NT2/D1 (cell line): ENCODE measurements around the gene CSRP1.

Experiments used
- DNase-seq: peaks from one replicate; pipeline ENCODE4 v3.0.0-alpha.2; 2011; ENCODE audit warnings: low read depth, low spot score
- H3K27me3 ChIP-seq: 2 replicates; pipeline ENCODE4 v1.6.0; 2011; ENCODE audit warnings: mild to moderate bottlenecking; ENCODE audit not compliant: insufficient read length, insufficient read depth
- H3K36me3 ChIP-seq: 2 replicates; pipeline ENCODE4 v1.6.1; 2011; ENCODE audit warnings: mild to moderate bottlenecking, low read length, mixed read lengths; ENCODE audit not compliant: insufficient read depth, insufficient read length
- H3K4me1 ChIP-seq: 2 replicates; pipeline ENCODE4 v1.5.1; 2011; ENCODE audit not compliant: insufficient read depth, insufficient read length
- H3K4me3 ChIP-seq: 2 replicates; pipeline ENCODE4 v1.5.1; 2011; ENCODE audit warnings: low read depth; ENCODE audit not compliant: insufficient read length
- H3K9ac ChIP-seq: 2 replicates; pipeline ENCODE4 v1.6.0; 2011; ENCODE audit warnings: low read depth; ENCODE audit not compliant: insufficient read length
- H3K9me3 ChIP-seq: 2 replicates; pipeline ENCODE4 v1.5.1; 2011; ENCODE audit warnings: mild to moderate bottlenecking, low read length; ENCODE audit not compliant: insufficient read depth
- SUZ12 ChIP-seq: IDR thresholded peaks from 2 replicates; pipeline ENCODE4 v1.6.1; 2011; ENCODE audit not compliant: insufficient read length, insufficient read depth; ENCODE audit errors: extremely low read depth
- YY1 ChIP-seq: IDR thresholded peaks from 2 replicates; pipeline ENCODE4 v1.6.1; 2011; ENCODE audit not compliant: insufficient read length, insufficient read depth
- ZNF274 ChIP-seq: IDR thresholded peaks from 2 replicates; pipeline ENCODE4 v1.6.1; 2011; ENCODE audit warnings: mild to moderate bottlenecking, low read depth, low read length

Gene CSRP1

GRCh38 chr1:201469645-201470074, 37.3 kb downstream of the CSRP1 start:
- TF ChIP-seq YY1 (no peak), SUZ12 (no peak), ZNF274 (no peak)
- Histone ChIP-seq H3K4me3 (peak overlapping the region; percentile 60), H3K4me1 (peaks cover 20% of the 10 kb centered on the region), H3K9ac (peak overlapping the region; percentile 69), H3K9me3 (no peaks in the 10 kb centered on the region), H3K27me3 (peaks cover 38% of the 10 kb centered on the region), H3K36me3 (peaks cover 35% of the 10 kb centered on the region)
- DNase-seq: no peak

GRCh38 chr1:201468844-201469644, 37.9 kb downstream of the CSRP1 start, which contains the start of gene PHLDA3:
Gene PHLDA3 (minus strand): TSS chr1:201469188. CDS start chr1:201468786, 402 bp downstream.
- DNase-seq: no peak
- Histone ChIP-seq H3K36me3 (peaks cover 40% of the 10 kb centered on the region), H3K4me1 (peaks cover 20% of the 10 kb centered on the region), H3K9me3 (no peaks in the 10 kb centered on the region), H3K4me3 (peak within 1 kb of the TSS; percentile 90), H3K9ac (peak within 1 kb of the TSS; percentile 95), H3K27me3 (peaks cover 38% of the 10 kb centered on the region)
- TF ChIP-seq SUZ12 (no peak), YY1 (no peak), ZNF274 (no peak)

GRCh38 chr1:201468501-201468843, 38.5 kb downstream of the CSRP1 start:
- peak overlapping the region; percentile 95 for H3K9ac ChIP-seq
- peaks cover 38% of the 10 kb centered on the region for H3K27me3 ChIP-seq

GRCh38 chr1:201466492-201466891, 40.4 kb downstream of the CSRP1 start:
- Histone ChIP-seq H3K9me3 (no peaks in the 10 kb centered on the region), H3K9ac (no peak overlapping the region), H3K4me3 (no peak overlapping the region), H3K4me1 (peaks cover 27% of the 10 kb centered on the region), H3K27me3 (peaks cover 33% of the 10 kb centered on the region), H3K36me3 (peaks cover 42% of the 10 kb centered on the region)
- no peak for DNase-seq
- TF ChIP-seq YY1 (no peak), SUZ12 (no peak), ZNF274 (no peak)

More at GRCh38 chr1:201468501-201468843, 38.5 kb downstream of the CSRP1 start:
- H3K9me3 ChIP-seq: no peaks in the 10 kb centered on the region
- H3K4me3 ChIP-seq: peak overlapping the region; percentile 90
- peaks cover 20% of the 10 kb centered on the region for H3K4me1 ChIP-seq
- no peak for TF ChIP-seq ZNF274
- no peak for TF ChIP-seq SUZ12
- no peak for TF ChIP-seq YY1
- peaks cover 42% of the 10 kb centered on the region for H3K36me3 ChIP-seq
- DNase-seq: no peak

GRCh38 chr1:201465698-201466290, 41.1 kb downstream of the CSRP1 start:
- Histone ChIP-seq H3K9me3 (no peaks in the 10 kb centered on the region), H3K27me3 (peaks cover 27% of the 10 kb centered on the region), H3K36me3 (peaks cover 42% of the 10 kb centered on the region), H3K4me1 (peaks cover 30% of the 10 kb centered on the region), H3K9ac (no peak overlapping the region), H3K4me3 (no peak overlapping the region)
- DNase-seq: no peak
- no peak for TF ChIP-seq YY1
- no peak for TF ChIP-seq ZNF274
- TF ChIP-seq SUZ12: no peak

GRCh38 chr1:201463071-201463552, 43.8 kb downstream of the CSRP1 start:
- Histone ChIP-seq H3K9me3 (no peaks in the 10 kb centered on the region), H3K36me3 (peaks cover 39% of the 10 kb centered on the region), H3K9ac (no peak overlapping the region), H3K4me1 (peaks cover 23% of the 10 kb centered on the region), H3K27me3 (peaks cover 4% of the 10 kb centered on the region), H3K4me3 (no peak overlapping the region)
- TF ChIP-seq ZNF274: no peak
- no peak for TF ChIP-seq SUZ12
- TF ChIP-seq YY1: no peak
- no peak for DNase-seq

GRCh38 chr1:201461645-201462441, 45.1 kb downstream of the CSRP1 start:
- Histone ChIP-seq H3K27me3 (no peaks in the 10 kb centered on the region), H3K4me3 (no peak overlapping the region), H3K36me3 (peaks cover 28% of the 10 kb centered on the region), H3K9ac (peak overlapping the region; percentile 17), H3K4me1 (peaks cover 26% of the 10 kb centered on the region), H3K9me3 (no peaks in the 10 kb centered on the region)
- TF ChIP-seq YY1 (no peak), SUZ12 (no peak), ZNF274 (no peak)
- no peak for DNase-seq
